ENCODE measurements around the gene B3GALT2.

Gene B3GALT2

DNA sequence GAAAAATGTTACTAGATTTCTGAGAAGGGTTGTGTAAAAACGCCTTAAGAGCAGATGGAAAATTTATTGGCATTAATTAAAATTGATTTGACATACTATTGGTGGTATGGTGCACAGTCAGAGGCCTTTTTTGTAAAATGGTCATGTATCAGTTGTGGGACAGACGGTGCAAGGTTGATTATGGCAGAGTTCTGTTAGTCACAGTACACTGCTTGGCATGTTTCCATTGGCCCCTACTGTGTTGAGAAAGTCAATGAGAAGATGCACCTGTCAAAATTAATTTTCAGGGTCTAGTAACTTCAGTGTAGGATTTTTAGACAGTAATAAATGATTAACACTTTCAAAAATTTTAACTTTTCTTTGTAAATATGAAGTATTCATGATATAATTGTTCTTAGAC, 4.4 kb downstream of the B3GALT2 start:
- no peak for DNase-seq

DNA sequence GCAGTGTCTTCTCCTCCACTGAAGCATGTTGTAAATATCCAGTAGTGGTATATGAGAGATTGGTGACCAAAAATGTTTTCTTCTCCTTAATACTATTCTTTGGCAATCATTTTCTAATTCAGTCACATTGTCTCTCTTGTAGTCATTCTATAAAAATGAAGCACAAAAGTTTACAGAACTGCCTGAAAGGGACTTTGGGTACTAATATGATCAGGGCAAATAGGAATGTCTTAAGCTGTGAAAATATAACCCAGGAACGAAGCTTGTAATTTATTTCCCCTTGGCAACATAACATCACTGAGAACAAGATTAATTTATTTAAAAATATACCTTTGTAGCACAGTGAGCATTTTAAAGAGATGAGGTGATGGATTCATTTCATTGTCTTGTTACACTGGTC, 4.9 kb downstream of the B3GALT2 start:
- no peak for DNase-seq

DNA sequence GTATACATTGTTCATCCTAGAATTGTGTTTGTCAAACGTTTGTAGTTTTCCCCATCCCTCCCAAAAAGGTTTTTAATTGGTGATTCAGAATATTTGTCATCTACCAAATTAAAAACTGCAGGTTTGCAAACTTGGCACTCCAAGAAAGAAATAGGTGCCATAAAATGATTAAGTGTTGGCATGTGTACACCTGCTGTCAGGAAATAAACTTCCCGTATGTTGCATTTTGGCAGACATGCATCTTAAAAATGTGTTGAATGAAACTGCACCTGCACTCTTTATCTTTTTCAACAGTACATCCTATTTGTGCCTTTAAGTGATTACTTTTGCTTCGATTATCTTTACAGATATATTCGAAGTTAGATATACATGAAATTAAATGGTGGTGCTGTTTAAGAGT, 7.3 kb downstream of the B3GALT2 start:
- no peak for DNase-seq

DNA sequence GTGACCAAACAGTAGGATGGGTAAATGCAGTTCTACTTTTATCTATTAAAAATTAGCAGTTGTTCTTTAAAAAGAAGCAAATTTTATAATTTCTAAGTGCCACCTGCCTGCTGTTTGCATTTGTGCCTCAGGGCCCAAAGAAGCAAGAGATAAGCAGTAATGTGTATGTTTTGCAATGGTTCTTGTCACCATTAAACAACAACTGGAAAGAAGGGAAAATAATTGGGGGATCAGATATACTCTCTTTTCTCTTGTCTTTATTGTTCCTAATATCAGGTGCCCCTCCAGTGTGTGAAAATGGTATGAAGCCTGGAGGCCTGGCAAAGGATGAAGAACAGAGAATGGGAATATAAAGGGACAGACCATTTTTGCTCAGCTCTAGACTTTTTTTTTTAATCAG, 9.6 kb downstream of the B3GALT2 start:
- DNase-seq = no peak

DNA sequence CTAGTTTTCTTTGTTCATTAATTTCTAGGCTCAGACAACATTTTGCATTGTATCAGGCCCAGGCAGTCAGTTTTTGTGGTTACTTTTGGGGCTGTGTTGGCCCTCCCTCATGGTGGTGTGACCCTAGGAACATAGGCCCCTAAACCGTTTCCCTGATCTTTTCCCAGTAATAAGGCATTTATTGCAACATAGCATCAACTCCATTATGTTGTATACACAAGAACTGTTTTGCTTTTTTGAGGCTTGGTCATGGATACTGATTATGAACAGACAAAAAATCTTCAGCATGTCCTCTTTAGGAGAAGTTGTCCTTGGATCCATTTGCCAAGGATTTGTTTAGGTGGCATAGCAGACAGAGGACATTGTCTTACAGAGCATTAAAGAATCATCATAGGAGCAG, 10.3 kb downstream of the B3GALT2 start:
- no peak for DNase-seq

DNA sequence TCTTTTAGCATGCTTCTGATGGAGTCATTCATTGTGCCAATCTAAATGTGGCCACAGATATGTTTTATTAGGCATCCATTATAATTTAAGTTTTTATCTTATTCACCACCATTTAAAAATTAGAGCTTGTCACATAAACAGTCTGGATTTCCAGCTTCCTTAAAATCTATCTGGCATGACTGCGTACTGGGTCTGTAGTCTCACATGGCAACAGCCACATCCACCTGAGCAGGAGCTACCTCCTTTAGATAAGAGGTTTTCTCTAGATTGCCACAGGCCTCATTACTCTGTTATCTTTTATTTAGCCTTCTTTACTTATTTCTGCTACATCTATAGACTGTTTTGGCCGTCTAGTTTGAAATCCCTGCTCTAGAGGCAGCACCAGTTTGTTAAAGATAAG, 29.1 kb downstream of the B3GALT2 start:
- no peak for DNase-seq

GRCh38 chr1:193156822-193157142, 29.6 kb downstream of the B3GALT2 start:
- DNase-seq = no peak

DNA sequence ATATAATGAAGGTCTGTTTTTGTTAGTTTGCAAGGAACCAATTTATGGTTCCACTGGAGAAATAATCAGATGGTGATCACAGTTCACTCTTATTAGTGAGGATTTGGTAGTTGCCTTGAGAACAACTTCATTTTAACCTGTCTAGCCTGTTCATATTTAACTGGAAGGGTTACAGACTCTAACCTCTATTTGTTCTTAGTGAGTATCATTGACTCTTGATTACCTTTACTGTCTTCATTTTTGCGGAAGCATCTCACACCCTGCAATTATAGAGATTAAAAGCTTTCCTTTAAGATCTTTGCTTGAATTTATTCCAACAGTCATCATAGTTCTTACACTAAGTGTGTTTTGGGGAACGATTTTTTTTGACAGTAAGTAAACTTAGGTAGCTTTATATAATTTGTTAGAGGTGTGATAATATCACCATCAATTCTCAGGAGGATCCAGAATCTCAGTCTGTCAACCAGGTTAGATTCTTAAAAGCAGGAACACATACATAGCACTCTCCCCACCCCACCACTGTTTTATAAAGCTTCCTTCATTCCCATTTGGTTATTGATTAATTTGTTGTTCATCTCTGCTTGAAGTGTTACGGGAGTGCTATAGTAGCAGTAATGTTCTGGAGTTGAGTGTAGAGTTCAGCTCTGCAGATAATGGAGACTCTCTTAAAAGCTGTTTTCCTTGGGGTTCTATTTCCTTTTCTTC, 30.1 kb downstream of the B3GALT2 start:
- DNase-seq = no peak

DNA sequence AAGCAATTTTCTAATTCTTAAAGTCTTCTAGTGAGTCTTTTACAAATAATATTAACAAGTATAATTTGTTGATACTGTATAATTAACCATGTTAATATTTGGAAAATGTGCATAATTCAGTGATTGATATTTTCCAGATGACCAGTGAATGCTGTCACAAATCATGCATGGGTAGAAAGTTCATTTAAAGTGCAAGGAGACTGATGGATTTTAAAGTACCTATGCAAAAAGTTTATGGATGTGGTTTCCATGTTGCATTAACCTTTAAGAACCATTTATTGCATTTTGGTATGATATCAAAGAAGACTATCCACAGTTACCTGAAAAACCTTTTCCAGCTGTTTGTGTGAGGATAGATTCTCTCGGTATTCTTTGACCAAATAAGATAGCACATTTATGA, 41.4 kb downstream of the B3GALT2 start:
- no peak for DNase-seq

DNA sequence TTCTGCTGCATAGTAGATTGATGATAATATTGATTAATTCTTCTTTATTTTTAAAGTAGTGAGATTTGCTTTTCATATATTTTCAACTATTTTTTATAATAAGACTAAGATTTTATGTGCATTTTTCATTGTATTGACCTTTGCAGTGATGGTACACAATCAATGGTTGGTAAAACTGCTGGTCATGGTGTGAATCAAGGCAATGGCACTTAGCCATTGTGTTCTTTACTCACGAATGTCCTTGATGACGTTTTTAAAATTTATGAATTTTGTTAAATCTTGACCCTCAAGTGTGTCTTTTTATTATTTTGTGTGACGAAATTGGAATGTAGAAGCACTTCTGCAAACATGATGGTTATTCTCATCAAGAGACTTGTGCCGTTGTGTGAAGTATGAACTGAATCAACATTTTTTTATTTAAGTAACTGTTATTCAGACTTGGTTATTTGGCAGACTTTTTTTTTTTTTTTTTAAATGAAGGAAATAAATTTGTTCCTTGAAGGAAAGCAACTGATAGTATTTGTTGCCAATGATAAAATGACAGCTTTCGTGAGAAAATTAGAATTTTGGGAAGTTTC, 42.0 kb downstream of the B3GALT2 start:
- DNase-seq = no peak

- no peak for DNase-seq
Observed at GRCh38 chr1:193143285-193143684, 43.1 kb downstream of the B3GALT2 start.

DNA sequence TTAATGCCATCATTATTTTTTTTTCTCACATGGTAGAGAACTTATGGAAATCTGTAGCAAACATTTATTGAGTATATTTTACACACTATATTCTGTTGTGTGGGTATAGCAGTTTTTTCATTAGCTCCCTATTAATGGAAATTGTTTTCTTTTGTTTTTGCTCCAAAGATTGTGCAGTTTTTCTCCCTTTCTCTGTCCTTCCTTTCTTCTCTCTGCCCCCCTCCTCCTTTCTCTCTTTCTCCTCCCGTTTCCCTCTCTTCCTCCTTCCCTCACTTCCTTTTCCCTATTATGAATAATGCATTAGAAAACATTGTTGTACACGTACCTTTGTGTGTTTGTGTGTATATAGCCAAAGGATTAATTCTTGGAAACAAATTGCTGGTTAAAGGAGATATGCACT, 44.0 kb downstream of the B3GALT2 start:
- DNase-seq = no peak

- no peak for DNase-seq
Observed at GRCh38 chr1:193141804-193142203, 44.6 kb downstream of the B3GALT2 start.

- DNase-seq = no peak
Observed at GRCh38 chr1:193140254-193140653, 46.2 kb downstream of the B3GALT2 start.

GRCh38 chr1:193131266-193131860, 55.0 kb downstream of the B3GALT2 start:
- no peak for DNase-seq

Data from NCI-H526 treated with DMSO at 0.1 percent for 48 hours (cell line).